Stimulated activated CD4-positive, alpha-beta T cell treated with anti-CD3 and anti-CD28 coated beads, Interleukin-1b, Interleukin-23, amount 100 ng/mL, for 48 hours (primary cell): Measurements from ENCODE around the gene UBA6.
"Not testable (repeated sequence)": the region's sequence is repeated elsewhere in the genome, so short reads cannot be mapped to it uniquely, and the experiment has no call there.

Source experiments
- DNase-seq: peaks from one replicate; pipeline ENCODE4 v3.0.0-alpha.2; 2020

The UBA6 gene

GRCh38 chr4:67713529-67714247 is 12.7 kb upstream of the UBA6 start:
- no peak for DNase-seq

- DNase-seq = no peak
Observed at GRCh38 chr4:67712650-67713528, 11.9 kb upstream of the UBA6 start.

DNA sequence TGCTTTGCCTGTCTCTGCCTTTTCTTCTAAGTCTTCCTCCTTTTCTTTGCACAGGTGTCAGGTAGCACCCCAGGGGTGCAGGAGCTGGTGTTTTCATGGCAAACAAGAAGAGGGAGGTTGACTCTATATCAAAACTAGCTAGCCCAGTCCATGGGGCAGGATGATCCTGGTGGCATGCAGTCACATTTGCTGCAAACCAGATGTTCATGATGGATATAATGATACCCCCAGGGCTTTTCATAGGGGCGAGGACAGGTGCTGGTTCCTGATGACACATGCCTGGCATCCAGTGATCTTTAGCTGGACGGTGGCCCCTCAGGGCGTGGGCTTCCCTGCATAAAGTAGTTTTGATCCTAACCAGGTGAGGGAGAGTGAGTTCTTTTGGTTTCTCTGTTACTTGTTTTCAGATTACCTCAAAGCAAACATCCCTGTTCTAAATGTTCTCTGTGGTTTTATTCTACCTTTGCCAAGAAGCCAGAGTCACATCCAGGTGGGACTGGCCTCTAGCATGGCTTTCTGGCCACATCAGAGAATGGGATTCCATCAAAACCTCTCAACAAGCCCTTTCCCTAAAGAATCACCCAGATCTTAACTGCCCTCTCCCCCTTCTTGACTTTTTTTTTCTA is 11.2 kb upstream of the UBA6 start:
- DNase-seq = no peak

DNA sequence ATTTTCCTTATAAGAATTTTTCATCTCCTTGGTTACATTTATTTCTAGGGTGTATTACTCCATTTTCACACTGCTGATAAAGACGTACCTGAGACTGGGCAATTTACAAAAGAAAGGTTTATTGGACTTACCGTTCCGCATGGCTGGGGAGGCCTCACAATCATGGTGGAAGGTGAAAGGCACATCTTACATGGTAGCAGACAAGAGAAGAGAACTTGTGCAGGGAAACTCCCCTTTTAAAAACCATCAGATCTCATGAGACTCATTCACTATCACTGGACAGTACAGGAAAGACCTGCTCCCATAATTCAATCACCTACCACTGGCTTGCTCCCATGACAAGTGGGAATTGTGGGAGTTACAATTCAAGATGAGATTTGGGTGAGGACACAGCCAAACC is 5.7 kb upstream of the UBA6 start:
- DNase-seq = not testable (repeated sequence)

- DNase-seq = no peak
Observed at GRCh38 chr4:67704843-67705242, 3.9 kb upstream of the UBA6 start.

DNA sequence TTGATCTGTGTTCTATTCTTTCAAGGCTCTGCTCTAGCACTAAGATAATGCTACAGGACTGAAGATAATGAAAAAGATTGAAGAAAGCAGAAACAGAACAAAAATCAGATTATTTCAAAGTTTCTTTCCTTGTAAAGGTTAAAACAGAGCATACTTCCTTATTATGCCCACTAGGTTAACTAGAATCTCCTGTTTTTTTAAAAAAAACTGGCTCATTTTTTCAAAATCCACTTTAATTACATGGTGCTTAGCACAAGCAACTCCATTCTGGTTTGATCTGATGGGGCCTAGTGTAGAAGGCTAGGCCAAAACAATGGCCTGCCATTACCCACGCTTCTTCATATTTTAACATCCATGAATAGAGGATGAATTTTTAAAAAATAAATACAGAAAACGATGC is 1.2 kb upstream of the UBA6 start:
- DNase-seq = no peak

DNA sequence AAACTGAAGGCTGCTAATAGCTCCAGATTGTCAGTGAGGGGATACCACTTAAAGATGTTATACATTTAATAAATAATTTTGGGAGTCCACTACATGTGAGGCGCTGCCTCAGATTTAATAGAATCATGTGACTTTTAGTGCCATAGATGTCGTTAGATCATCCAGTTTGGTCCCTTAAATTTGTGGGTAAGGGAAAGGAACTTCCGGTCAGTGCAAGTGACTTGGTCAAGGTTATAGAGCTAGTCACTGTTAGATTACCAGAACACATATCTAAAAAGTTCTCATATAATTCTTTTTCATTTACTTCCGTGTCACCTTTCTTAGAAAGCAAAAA is 529 bp upstream of the UBA6 start:
- no peak for DNase-seq

- no peak for DNase-seq
Observed at GRCh38 chr4:67700116-67700737, 728 bp downstream of the UBA6 start.

- DNase-seq = no peak
Observed at GRCh38 chr4:67699603-67700002, 1.4 kb downstream of the UBA6 start.

DNA sequence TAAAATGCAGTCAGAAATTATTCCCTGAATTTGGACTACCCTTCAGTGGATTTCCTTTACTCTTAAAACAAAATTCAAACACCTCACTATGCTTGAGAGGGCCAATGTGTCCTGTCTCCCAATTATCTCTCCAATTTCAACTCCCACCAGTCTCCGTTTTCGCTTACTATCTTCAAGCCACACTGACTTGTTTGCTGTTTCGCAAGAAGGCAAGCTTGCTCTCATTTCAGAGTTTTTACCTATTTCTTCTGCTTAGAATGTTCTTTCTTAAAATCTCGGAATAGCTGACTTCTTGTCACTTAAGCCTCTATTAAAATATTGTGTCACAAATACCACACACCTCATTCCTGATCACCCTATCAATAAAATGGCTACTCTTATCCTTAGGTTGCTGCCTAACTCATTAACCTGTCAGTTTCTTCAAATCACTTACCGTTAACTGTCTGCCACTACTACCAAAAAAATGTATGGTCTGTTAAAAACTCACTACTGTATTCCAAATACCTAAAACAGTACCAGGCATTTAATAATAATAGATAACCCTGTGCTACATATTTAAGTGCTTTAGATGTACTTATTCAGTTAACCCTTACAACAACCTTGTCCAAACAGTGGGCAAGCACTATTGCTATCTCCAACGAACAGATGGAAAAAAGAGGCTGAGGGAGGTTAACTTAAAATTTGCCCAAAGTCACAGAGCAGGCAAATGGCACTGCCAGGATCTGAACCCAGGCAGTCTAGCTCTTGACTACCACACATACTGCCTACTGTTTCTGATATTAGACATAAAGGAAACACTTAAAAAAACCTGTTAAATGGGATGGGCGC is 2.9 kb downstream of the UBA6 start:
- DNase-seq = no peak

DNA sequence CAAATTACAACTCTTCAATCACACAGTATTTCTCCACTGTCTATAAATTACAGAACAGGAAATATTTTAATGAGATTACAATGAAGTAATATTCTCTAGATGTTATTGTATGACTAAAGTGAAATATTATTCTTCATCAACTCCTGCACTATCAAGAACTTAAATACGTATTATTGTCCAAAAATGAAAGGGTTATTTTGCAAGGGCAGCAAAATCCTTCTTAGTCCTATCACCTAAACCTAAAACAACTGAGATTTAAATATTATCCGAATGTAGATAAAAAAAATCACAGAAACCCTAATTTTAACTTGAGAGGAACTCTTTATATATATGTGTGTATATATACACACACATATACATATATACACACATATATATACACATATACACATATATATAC is 4.9 kb downstream of the UBA6 start:
- DNase-seq = no peak

GRCh38 chr4:67694662-67695061 is 6.3 kb downstream of the UBA6 start:
- no peak for DNase-seq

DNA sequence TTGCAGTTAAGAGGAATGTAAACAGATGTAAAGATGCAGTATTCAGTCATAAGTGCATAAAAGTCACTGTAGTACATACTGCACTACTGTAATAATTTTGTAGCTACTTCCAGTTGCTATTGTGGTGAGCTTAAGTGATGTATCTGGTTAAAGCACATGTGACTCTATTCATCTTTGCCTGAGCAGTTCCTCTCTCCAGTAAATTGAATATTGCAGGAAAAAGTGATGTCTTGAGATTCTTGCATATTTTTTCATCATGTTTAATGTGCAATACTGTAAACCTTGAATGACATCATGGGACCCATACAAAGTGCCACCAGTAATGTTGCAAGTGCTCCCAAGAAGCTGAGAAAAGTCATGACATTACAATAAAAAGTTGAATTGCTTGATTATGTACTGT is 9.6 kb downstream of the UBA6 start:
- DNase-seq = no peak

DNA sequence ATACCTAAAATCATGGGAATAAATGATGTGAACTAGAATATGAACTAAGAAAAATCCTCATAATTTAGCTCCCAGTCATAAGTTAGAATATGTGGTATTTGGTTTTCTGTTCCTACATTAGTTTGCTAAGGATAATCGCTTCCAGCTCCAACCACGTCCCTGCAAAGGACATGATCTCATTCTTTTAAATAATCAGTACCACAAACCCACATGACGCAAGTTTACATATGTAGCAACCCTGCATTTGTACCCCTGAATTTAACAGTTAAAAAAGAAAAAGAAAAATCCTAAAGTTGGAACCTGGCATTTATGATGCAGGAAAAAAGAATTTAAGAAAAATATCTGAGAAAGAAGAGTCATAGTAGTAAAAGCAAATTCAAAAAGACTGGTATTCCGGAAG is 13.3 kb downstream of the UBA6 start:
- DNase-seq = no peak

DNA sequence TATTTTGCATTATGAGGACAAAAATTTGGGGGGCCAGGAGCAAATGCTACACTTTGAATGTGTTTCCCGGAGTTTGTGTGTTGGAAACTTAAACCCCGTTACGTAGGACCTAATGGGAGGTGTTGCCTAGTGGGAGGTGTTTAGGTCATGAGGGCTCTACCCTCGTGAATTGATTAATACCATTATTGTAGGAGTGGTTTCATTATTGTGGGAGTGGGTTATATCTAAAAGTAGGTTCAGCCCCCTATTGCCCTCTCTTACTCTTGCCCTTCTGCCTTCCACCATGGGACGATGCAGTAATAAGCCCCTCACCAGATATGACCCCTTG is 15.5 kb downstream of the UBA6 start:
- DNase-seq = no peak

DNA sequence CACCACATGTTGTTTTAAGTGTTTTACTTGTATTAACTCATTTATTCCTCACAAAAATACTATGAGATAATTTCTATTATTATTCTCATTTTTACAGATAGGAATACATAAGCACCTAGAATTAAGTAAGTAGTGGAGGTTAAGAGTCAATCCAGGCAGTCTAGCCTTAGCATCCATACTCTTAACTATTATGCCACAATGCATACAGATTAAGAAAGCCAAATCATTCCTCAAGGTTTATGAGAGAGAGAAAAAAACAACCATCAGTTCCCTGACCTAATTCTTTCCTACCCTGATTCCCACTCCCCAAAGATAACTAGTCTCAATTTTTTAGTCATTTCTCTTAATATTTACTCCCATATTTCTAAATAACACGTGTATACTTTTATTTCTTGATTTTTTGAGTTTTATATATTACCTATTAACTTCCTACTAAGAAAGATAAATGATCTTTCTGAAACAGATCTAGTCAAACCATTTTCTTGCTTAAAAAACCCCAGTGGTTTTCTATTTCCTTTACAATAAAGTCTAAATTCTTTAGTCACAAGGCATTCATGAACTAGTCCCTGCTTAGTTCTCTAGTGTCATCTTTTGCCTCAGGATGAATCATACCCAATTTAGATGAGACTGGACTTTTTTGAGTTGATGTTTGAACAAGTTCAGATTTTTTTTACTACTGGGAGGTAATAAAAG is 16.0 kb downstream of the UBA6 start:
- no peak for DNase-seq

DNA sequence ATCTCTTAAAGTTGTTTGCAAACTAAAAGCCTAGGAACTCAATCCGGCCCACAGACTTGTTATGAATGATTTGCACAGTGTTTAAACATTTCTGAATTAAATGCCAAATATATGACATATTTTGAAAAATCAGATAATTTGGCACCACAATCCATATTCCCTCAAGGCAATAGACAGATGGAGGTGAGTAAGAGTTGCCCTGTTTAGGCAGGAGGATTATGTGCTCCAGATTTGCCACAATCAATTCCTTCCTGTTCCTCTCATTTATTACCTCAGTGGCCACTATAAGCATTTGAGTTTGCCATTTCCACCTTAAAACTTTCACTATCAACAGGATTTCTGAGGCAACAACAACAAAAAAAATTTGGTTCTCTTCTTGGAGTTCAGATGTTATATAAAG is 18.7 kb downstream of the UBA6 start:
- DNase-seq = no peak

GRCh38 chr4:67680581-67681222 is 20.3 kb downstream of the UBA6 start:
- no peak for DNase-seq

DNA sequence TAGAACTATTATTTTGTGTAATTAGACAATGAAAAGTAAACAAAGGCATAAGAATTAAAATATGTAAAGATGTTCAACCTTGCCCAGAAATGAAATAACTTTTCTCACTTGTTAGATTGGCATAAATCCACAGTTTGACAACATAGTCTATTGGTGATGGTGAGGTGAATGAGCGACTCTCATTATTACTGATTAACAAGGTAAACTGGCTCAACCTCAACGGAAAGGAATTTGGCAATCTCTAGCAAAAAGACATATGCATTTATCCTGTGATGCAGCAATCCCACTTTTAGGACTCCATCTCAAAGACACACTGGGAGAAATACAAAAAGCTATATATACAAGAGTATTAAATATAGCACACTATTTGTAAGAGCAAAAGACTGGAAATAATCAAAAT is 22.3 kb downstream of the UBA6 start:
- no peak for DNase-seq

DNA sequence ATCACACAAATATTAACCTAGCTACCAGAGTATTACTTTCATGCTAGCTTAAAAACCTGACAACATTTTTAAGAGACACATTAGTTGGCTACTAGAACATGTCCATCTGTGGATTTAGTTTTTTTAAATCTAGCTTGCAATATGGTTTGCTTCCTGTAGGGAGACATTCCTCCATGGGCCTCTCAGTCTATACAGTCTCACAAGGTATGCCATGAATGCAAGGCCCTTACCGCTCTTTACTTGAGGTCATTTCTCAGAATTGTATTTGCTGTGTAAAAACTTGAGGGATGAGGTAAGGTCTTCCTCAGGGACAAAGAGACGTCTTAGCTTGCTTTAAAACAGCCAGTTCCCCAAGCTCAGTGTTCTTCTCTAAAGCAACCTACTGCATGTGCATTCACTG is 26.9 kb downstream of the UBA6 start:
- DNase-seq = no peak

DNA sequence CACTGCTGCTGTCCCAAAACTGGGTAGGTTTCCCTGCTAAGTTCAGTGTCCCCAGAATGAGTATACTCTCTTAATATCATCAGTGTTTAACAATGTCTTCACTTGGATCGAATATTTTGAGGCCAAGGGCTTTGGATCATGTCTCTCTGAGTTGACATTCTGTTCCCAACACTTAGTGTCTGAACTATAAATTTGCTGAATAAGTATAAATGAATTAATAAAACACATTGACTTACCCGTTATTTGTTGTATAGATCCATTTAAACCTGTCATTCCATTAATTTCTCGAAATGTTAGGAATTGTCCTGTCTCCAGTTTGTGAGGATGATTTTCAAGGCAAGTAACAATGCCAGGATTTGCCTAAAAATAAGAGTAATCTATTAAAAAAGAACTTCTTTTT is 32.6 kb downstream of the UBA6 start:
- no peak for DNase-seq

DNA sequence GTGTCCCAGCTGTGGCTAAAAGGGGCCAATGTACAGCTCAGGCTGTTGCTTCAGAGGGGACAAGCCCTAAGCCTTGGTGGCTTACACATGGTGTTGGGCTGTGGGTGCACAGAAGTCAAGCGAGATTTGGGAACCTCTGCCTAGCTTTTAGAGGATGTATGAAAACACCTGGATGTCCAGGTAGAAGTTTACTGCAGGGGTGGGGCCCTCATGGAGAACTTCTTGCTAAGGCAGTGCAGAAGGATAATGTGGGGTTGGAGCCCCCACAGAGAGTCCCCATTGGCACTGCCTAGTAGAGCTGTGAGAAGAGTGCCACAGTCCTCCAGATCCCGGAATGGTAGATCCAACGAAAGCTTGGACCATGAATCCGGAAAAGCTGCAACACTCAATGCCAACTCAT is 40.5 kb downstream of the UBA6 start:
- DNase-seq = no peak
